ENCODE data around the gene MCRS1.
"Not testable (repeated sequence)": the region's sequence is repeated elsewhere in the genome, so short reads cannot be mapped to it uniquely, and the experiment has no call there.

MCRS1 gene

GRCh38 chr12:49541140-49541861 is 26.6 kb downstream of the MCRS1 start:
- DNase-seq (ENCODE audit: low read depth), result no peak

DNA sequence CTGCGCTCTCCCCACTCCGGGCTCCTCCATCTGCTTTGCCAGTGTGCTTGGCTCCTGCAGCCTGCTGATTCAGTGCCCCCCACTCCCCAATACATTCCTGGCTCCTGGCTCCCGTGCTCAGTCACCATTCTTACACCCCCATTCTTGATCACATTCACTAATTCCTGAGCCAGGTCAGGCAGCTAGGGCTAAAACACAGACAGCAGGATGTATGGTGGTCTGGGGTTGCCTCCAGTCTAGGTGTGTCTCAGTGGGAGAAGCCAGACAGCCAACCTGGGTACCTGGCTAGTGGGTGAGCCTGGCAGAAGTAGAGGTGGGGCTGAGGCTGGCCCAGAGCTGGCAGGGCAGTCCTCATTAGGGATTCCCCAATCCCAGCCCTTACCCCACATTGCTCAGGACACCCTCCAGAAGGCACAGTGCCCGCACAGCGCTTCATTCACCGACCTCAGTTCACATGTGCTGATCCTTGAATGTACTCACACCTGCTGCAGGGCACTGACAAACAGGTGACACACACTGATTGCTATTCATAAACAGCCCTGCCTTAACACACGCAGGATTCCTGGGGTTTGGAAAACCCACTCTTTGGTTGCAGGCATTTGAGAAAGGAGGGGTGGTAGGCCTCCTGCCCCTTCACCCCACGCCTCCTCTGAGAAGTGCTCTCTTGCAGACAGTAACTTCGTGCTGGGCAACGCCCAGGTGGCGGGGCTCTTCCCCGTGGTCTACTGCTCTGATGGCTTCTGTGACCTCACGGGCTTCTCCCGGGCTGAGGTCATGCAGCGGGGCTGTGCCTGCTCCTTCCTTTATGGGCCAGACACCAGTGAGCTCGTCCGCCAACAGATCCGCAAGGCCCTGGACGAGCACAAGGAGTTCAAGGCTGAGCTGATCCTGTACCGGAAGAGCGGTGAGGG is 27.5 kb downstream of the MCRS1 start:
- DNase-seq (ENCODE audit: low read depth), result no peak

GRCh38 chr12:49539406-49540228 is 28.3 kb downstream of the MCRS1 start:
- no peak for DNase-seq (ENCODE audit: low read depth)

- no peak for DNase-seq (ENCODE audit: low read depth)
Measured at GRCh38 chr12:49538510-49539403, 29.2 kb downstream of the MCRS1 start, which contains the start of gene KCNH3. Gene KCNH3, plus strand, starts transcription at chr12:49539030. Its CDS starts 387 bp downstream, at chr12:49539417.

DNA sequence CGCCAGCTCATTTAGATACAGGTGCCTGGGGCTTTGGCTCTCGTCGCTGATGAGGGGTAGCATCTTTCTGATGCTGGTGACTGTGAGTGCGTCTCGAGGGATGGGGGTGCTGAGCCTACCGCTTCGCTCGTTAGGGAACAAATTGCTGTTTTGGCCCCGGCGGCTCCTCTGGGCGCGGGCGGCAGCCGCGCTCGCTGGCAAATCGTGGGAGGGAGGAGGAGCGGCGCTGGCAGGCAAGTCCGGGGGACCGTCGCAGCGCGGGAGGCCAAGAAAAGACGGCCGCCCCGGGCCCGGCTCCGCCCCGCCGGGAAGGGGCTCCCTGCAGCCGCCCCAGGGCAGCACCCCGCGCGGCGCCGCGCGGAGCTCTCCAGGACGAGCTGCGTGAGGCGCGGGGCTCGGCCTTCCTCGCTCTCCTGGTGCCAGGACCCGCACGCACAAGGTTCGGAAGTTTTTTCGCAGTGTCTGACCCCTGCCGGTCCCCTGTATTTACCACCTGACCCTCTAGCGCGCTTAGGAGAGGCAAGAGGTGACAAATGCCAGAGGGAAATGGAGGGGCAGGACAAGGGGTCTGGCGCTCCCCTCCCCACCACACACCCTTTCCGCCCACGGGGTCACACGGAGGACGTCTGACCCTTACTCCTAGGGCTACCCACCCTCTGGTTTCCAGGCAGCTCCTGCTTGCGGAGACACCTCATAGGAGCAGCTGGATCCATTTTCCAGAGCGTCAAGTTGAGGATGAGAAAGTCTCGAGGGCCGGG is 30.0 kb downstream of the MCRS1 start:
- DNase-seq (ENCODE audit: low read depth), result no peak

GRCh38 chr12:49537231-49537751 is 30.7 kb downstream of the MCRS1 start:
- DNase-seq (ENCODE audit: low read depth), result no peak

GRCh38 chr12:49536526-49537071 is 31.3 kb downstream of the MCRS1 start:
- DNase-seq (ENCODE audit: low read depth), result no peak

GRCh38 chr12:49535921-49536525 is 31.9 kb downstream of the MCRS1 start:
- no peak for DNase-seq (ENCODE audit: low read depth)

GRCh38 chr12:49534731-49535278 is 33.1 kb downstream of the MCRS1 start:
- DNase-seq (ENCODE audit: low read depth), result no peak

- not testable (repeated sequence) for DNase-seq (ENCODE audit: low read depth)
Measured at GRCh38 chr12:49534122-49534521, 33.8 kb downstream of the MCRS1 start.

- DNase-seq (ENCODE audit: low read depth), result no peak
Measured at GRCh38 chr12:49533331-49533730, 34.6 kb downstream of the MCRS1 start.

DNA sequence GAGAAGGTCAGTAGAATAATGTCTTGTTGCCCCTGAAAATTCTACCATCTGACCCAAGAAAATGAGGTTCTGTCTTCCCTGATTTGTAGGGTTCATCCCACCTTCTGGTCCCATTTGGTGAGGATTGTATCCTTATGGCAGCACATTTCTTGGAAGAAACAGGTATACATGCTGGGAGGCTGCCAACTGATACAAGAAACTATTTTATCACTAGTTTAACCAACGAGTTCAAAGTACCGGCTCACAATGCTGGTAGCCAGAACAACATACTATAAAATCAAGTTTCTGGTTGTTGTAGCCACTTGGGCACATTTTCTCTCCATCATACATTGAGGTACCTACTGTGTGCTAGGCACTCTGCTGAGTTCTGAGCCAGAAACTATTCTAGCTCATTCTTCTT is 36.2 kb downstream of the MCRS1 start:
- no peak for DNase-seq (ENCODE audit: low read depth)

DNA sequence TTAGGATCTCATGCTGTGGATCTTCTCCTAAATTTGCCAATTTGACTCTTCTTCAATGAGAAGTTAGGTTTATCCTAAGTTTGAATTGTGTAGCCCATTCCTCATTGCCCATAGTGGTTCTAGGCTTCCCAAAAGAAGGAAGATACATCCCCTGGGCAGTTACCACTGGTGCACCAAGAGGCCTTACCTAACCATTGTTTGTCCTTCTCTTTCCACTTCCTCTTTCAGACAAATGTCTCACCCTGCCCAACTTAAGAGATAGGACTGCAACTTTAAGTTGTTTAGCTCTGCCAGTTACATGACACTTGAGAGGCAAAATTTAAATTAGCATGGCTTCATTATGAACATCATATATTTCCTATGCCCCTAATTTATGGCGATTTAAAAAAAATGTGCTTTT is 38.5 kb downstream of the MCRS1 start:
- no peak for DNase-seq (ENCODE audit: low read depth)

GRCh38 chr12:49527361-49528130 is 40.4 kb downstream of the MCRS1 start:
- DNase-seq (ENCODE audit: low read depth), result no peak

DNA sequence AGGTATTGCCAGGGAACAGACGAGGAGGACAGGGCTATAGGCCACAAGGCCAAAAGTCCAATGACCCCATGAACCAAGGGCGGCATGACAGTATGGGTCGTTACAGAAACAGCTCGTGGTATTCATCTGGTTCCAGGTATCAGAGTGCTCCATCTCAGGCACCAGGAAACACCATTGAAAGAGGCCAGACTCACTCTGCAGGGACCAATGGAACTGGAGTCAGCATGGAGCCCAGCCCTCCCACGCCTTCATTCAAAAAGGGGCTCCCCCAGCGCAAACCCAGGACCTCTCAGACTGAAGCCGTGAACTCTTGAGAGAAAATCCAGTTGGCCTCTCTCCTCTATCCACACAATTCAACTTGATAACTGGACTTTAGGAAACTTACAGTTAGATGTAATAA is 42.0 kb downstream of the MCRS1 start:
- no peak for DNase-seq (ENCODE audit: low read depth)

GRCh38 chr12:49524660-49525324 is 43.1 kb downstream of the MCRS1 start:
- DNase-seq (ENCODE audit: low read depth), result no peak

DNA sequence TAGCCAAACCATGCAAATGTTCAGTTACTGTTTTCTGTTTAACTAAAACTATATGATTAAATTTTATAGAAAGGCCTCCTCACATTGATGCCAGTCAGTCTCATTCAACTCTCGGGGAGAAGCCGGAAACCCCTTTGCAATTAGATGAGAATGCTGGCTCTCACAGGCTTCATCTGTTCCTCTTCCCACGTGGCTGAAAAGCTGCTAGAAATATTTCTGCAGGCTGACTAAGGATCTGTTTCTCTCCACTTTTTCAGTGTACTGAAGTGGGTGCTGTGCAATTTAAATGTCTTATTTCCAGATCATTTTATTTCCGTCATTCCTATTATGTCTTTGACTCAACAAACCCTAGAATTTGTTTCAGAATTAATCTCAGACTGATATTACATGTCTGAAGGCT is 46.6 kb downstream of the MCRS1 start:
- DNase-seq (ENCODE audit: low read depth), result no peak

DNA sequence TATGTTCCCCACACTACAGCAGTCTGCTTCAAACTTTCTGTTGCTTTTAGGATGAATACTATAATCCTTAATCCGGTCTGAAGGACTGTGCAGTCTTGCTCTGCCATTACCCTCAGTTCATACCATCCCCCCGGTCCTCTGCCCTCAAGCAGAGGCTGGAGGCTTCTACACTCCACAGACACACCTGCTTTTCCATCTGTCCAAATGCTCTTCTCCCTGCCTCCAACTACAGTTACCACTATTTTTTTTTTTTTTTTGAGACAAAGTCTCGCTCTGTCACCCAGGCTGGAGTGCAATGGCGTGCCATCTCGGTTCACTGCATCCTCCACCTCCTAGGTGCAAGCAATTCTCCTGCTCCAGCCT is 48.4 kb downstream of the MCRS1 start:
- DNase-seq (ENCODE audit: low read depth), result no peak
